ENCODE data around the gene NOX4. TPM values are rescaled to one million over a fixed set of nuclear protein-coding genes. Genes with fewer than 3 reads are reported as not detected.

NOX4 gene
- total and polyA plus RNA-seq, 8 donors, result 0.28 to 2.8 (median 0.50) TPM; not detected in 3

DNA sequence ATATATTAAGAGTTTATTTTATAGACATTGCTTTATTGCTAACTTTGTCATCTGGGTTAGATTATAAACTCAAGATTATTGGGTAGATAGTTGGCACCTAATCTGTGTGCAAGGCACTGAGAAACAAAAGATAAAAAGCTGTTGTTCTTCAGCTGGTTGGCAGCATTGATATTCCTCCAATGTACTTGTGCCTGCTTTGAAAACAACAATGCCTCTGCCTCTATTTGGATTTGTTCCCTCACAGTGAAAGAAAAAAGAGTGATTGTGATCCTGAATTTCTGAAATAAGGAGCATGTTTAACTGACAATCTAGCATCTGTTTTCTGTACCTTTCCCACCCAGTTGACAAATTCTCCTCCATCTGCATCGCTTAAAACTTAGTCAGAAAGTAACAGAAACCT lies 215.2 kb downstream of the NOX4 start:
- Histone ChIP-seq H3K4me1 (no peaks in the 10 kb centered on the region), H3K36me3 (no peaks in the 10 kb centered on the region), H3K27ac (no peak overlapping the region), H3K4me3 (no peak overlapping the region), H3K9me3 (no peaks in the 10 kb centered on the region), H3K27me3 (no peaks in the 10 kb centered on the region)
- WGBS, 5 donors, result 47 to 72% (median 50%) methylated on average over 1 of the region's 1 CpG
- intact Hi-C loops (cut with DNase I; ENCODE audit: low total_unique reads), result no loop called here
- no peak for DNase-seq
- no peak for TF ChIP-seq POLR2AphosphoS5 (IDR thresholded peaks at IDR 0.05)
- no peak for TF ChIP-seq POLR2A (IDR thresholded peaks at IDR 0.05)
- no peak for TF ChIP-seq EP300 (IDR thresholded peaks at IDR 0.05)
- TF ChIP-seq, protein P1, sequence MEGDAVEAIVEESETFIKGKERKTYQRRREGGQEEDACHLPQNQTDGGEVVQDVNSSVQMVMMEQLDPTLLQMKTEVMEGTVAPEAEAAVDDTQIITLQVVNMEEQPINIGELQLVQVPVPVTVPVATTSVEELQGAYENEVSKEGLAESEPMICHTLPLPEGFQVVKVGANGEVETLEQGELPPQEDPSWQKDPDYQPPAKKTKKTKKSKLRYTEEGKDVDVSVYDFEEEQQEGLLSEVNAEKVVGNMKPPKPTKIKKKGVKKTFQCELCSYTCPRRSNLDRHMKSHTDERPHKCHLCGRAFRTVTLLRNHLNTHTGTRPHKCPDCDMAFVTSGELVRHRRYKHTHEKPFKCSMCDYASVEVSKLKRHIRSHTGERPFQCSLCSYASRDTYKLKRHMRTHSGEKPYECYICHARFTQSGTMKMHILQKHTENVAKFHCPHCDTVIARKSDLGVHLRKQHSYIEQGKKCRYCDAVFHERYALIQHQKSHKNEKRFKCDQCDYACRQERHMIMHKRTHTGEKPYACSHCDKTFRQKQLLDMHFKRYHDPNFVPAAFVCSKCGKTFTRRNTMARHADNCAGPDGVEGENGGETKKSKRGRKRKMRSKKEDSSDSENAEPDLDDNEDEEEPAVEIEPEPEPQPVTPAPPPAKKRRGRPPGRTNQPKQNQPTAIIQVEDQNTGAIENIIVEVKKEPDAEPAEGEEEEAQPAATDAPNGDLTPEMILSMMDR (IDR thresholded peaks at IDR 0.05), result no peak

Other genes with a start within 250 kb of the NOX4 start
- not detected for gene TRIM77, start 218.9 kb upstream of the NOX4 start, total RNA-seq
- not detected for gene TRIM77, start 218.9 kb upstream of the NOX4 start, polyA plus RNA-seq

Measured in stomach (tissue), 9 donors.